OCI-M2 (cell line): ENCODE results near the gene U2AF2.

Experiments
- DNase-seq: peaks from one replicate; lab custom pipeline; 2025; ENCODE audit not compliant: unreplicated experiment; lab: John Stamatoyannopoulos, UW

Gene U2AF2

GRCh38 chr19:55654868-55655647 lies at the start of gene U2AF2:
Gene U2AF2 (plus strand): TSS chr19:55655035. CDS start chr19:55655105, 70 bp downstream.
- no peak for DNase-seq

GRCh38 chr19:55605207-55605636 lies 49.6 kb upstream of the U2AF2 start:
- DNase-seq, result peak; percentile 96

GRCh38 chr19:55605637-55606470 lies 49.0 kb upstream of the U2AF2 start, which contains the start of gene ZNF865:
Gene ZNF865 (plus strand): TSS chr19:55605647. CDS start chr19:55613619, 7,972 bp downstream.
- no peak for DNase-seq

GRCh38 chr19:55606471-55606787 lies 48.4 kb upstream of the U2AF2 start:
- DNase-seq, result no peak

- DNase-seq, result no peak
Observed at GRCh38 chr19:55606817-55607216, 48.0 kb upstream of the U2AF2 start.

DNA sequence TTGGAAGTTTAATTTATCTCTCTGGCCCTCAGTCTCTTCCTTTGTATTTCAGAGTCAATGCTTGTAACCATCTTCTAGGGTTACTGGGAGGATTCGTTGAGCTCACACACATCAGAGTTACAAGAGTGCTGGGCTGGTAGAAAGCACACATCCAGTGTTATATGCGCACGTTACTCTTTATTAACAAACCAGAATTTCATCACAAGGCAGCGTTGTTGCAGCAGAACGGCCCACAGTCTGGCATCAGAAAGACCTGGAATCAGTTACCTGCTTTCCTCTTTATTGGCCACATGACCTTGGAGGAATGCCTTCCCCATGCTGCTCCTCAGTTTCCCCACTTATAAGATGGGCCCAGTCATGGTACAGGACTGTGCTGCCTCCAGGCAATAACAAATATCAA lies 45.5 kb upstream of the U2AF2 start:
- DNase-seq, result no peak

DNA sequence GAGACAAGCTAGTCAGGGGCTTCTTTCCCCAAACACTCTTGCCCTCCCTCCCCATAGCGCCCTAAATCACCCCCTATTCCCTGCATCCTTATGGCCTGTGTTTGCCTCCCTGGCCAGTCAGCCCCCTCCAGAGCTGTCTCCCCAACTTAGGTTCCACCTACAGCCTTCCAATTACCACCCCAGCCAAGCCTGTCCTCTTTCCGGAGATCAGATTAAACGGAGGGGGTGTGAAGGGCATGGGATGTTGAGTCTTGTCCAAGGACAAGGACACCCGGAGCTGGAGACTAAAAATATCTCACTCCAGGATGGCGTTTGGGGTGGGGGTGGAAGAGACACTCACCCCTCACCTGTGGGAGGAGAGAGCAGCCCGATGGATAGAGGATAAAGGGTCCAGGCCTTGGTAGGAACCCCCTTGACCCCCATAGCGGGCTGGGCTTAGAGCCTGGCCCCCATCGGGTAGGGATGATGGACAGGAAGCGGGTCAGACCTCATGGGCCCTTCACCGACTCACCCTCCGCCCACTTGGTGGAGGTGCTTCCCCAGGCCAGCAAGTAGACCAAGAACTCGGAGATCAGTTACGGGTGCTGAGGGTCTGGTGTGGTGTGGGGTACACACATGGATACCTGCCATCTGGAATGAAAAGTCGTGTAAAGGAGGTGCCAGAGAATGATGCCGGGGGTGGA lies 43.4 kb upstream of the U2AF2 start:
- DNase-seq, result no peak

DNA sequence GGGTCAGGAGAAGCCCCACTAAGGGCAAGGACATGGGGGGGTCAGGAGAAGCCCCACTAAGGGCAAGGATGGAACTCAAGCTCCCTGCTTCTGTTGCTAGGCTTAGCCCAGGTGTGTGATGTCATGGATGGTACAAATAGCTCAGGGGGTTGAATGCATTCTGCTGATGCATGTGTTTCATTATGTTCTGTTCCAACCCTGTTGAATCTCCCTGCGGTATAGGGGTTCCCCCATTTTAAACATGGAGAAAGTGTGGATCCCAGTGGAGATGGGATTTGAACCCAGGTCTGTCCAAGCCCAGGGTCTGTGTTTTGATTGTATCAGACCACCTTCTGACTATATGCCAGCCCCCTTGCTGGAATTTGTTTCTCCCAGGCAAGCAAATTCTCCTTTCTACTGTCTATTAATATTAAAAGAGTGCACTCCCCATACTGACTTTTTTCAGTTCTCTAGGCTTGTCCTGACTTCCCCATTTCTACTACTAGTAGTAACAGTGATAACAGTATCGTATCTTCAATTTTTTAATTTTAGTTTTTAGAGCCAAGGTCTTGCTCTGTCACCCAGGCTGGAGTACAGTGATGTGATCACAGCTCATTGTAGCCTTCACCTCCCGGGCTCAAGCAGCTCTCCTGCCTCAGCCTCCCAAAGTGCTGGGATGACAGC lies 42.7 kb upstream of the U2AF2 start:
- no peak for DNase-seq

- DNase-seq, result no peak
Observed at GRCh38 chr19:55613396-55613795, 41.4 kb upstream of the U2AF2 start.

GRCh38 chr19:55613930-55614710 lies 40.7 kb upstream of the U2AF2 start:
- DNase-seq, result no peak

GRCh38 chr19:55614711-55615542 lies 39.9 kb upstream of the U2AF2 start:
- no peak for DNase-seq

GRCh38 chr19:55615543-55616394 lies 39.1 kb upstream of the U2AF2 start:
- DNase-seq, result no peak

- no peak for DNase-seq
Observed at GRCh38 chr19:55616395-55616875, 38.4 kb upstream of the U2AF2 start.

- DNase-seq, result no peak
Observed at GRCh38 chr19:55617426-55617825, 37.4 kb upstream of the U2AF2 start.

DNA sequence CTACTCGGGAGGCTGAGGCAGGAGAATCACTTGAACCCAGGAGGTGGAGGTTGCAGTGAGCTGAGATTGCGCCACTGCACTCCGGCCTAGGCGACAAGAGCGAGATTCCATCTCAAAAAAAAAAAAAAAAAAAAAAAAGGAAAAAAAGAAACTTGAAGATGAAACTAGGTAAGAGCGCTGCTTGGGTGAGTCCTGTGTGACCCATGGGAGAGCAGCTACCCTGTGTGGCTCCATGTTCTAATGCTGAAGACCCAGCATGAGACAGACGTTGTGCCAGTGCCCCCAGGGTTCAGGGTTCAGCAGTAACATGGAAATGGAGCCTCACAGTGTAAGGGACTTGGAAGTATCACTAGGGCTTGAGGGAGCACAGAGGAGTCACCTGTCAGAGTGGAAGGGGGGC lies 36.4 kb upstream of the U2AF2 start:
- no peak for DNase-seq

- no peak for DNase-seq
Observed at GRCh38 chr19:55619286-55619685, 35.5 kb upstream of the U2AF2 start.

DNA sequence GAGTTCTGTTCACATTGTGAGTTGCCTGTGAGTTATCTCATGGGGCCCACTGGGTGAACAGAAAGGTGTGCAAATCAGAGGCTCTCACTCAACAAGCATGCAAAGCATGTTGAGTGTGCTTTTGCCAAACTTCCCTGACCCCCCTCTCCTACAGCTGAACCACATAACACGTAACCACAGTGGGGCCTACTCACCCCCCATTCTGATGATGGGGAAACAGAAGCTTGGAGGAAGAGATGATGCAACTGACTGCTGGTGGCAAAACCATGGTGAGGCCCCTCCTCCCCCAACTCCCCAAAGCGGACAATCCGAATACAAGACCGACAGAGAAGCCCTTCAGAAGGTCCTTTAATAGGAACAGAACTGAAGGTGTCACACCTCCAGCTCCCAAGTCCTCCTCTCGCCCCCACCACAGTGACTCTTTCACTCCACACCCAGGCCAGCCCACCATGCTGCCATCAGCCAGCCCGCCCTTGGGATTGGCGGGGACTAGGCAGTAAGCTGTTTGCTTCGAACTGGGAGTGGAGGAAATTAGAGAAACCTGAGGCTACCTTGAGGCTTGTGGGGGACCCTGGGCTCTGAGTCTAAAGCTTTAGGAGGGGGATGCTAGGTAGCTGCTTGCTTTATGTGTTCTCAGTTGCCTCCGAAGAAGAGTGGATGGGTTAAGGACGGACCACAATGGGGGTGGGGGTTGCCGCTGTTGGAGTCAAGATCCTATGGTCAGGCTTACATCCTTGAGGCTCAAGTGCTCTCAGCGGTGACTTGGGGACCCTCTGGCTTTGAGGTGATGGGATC lies 34.2 kb upstream of the U2AF2 start:
- DNase-seq, result no peak
